IPS DF 6.9 (cell line): ENCODE results near the gene ZSWIM6.

Experiments
- DNase-seq: peaks from one replicate; pipeline ENCODE4 v3.0.0-alpha.2; 2013; ENCODE audit warnings: low read depth, low spot score
- H3K27ac ChIP-seq: one replicate; pipeline ENCODE4 v1.5.1; 2013; ENCODE audit warnings: low read length, control low read depth
- H3K27me3 ChIP-seq: 2 replicates; pipeline ENCODE4 v1.6.1; 2013; ENCODE audit warnings: mild to moderate bottlenecking, low read length; ENCODE audit not compliant: control insufficient read depth, insufficient read depth
- H3K36me3 ChIP-seq: 2 replicates; pipeline ENCODE4 v1.6.1; 2013; ENCODE audit warnings: low read length; ENCODE audit not compliant: control insufficient read depth, insufficient read depth
- H3K4me1 ChIP-seq: 2 replicates; pipeline ENCODE4 v1.6.1; 2013; ENCODE audit warnings: low read length; ENCODE audit not compliant: control insufficient read depth, insufficient read depth
- H3K4me3 ChIP-seq: 2 replicates; pipeline ENCODE4 v1.5.1; 2013; ENCODE audit warnings: mild to moderate bottlenecking, low read length
- H3K9me3 ChIP-seq: 2 replicates; pipeline ENCODE4 v1.6.1; 2013; ENCODE audit warnings: low read length, inconsistent platforms; ENCODE audit not compliant: control insufficient read depth, insufficient read depth
- WGBS: extraction: QIAGEN DNeasy Blood & Tissue Kit; methylation state at CpG from one replicate; pipeline ENCODE4 v1.1.7; 2013; ENCODE audit warnings: mixed read lengths, missing lambda C conversion rate; ENCODE audit not compliant: insufficient read length, insufficient coverage; 5-methylcytosine and 5-hydroxymethylcytosine counted together

ZSWIM6 gene

GRCh38 chr5:61363401-61364114, 31.5 kb downstream of the ZSWIM6 start:
- no peaks in the 10 kb centered on the region for H3K27me3 ChIP-seq
- H3K36me3 ChIP-seq, result no peaks in the 10 kb centered on the region
- H3K4me1 ChIP-seq, result peaks cover 2% of the 10 kb centered on the region; the same call in 1 of the 2 replicates
- DNase-seq, result no peak
- H3K4me3 ChIP-seq, result no peak overlapping the region
- no CpG with 5 or more reads among the region's 3 CpGs for WGBS
- no peaks in the 10 kb centered on the region for H3K9me3 ChIP-seq
- H3K27ac ChIP-seq, result no peak overlapping the region

GRCh38 chr5:61366497-61367240, 34.6 kb downstream of the ZSWIM6 start:
- Histone ChIP-seq H3K4me1 (no peaks in the 10 kb centered on the region), H3K27me3 (no peaks in the 10 kb centered on the region), H3K36me3 (no peaks in the 10 kb centered on the region), H3K4me3 (no peak overlapping the region), H3K9me3 (no peaks in the 10 kb centered on the region), H3K27ac (no peak overlapping the region)
- WGBS, result no CpG with 5 or more reads among the region's 7 CpGs
- DNase-seq, result no peak

GRCh38 chr5:61370506-61370905, 38.4 kb downstream of the ZSWIM6 start:
- Histone ChIP-seq H3K36me3 (no peaks in the 10 kb centered on the region), H3K27ac (no peak overlapping the region), H3K4me1 (no peaks in the 10 kb centered on the region), H3K4me3 (no peak overlapping the region), H3K9me3 (no peaks in the 10 kb centered on the region), H3K27me3 (no peaks in the 10 kb centered on the region)
- DNase-seq, result no peak
- no CpG with 5 or more reads among the region's 2 CpGs for WGBS

- no peak overlapping the region for H3K27ac ChIP-seq
- WGBS, result 76% methylated on average over 2 of the region's 5 CpGs
- DNase-seq, result no peak
- H3K27me3 ChIP-seq, result no peaks in the 10 kb centered on the region
- H3K36me3 ChIP-seq, result no peaks in the 10 kb centered on the region
- H3K9me3 ChIP-seq, result no peaks in the 10 kb centered on the region
- H3K4me1 ChIP-seq, result no peaks in the 10 kb centered on the region
- H3K4me3 ChIP-seq, result no peak overlapping the region
Observed at GRCh38 chr5:61371474-61371873, 39.4 kb downstream of the ZSWIM6 start.

- no peak for DNase-seq
- H3K4me1 ChIP-seq, result no peaks in the 10 kb centered on the region
- H3K27me3 ChIP-seq, result no peaks in the 10 kb centered on the region
- no peaks in the 10 kb centered on the region for H3K36me3 ChIP-seq
- H3K9me3 ChIP-seq, result no peaks in the 10 kb centered on the region
- WGBS, result no CpG with 5 or more reads among the region's 2 CpGs
- H3K4me3 ChIP-seq, result no peak overlapping the region
- H3K27ac ChIP-seq, result no peak overlapping the region
Observed at GRCh38 chr5:61379677-61380076, 47.6 kb downstream of the ZSWIM6 start.

GRCh38 chr5:61381968-61382367, 49.9 kb downstream of the ZSWIM6 start:
- no peak overlapping the region for H3K27ac ChIP-seq
- H3K9me3 ChIP-seq, result no peaks in the 10 kb centered on the region
- no CpG with 5 or more reads among the region's 2 CpGs for WGBS
- H3K4me1 ChIP-seq, result no peaks in the 10 kb centered on the region
- no peaks in the 10 kb centered on the region for H3K36me3 ChIP-seq
- H3K4me3 ChIP-seq, result no peak overlapping the region
- DNase-seq, result no peak
- H3K27me3 ChIP-seq, result no peaks in the 10 kb centered on the region

- Histone ChIP-seq H3K4me3 (no peak overlapping the region), H3K36me3 (no peaks in the 10 kb centered on the region), H3K4me1 (no peaks in the 10 kb centered on the region), H3K9me3 (no peaks in the 10 kb centered on the region), H3K27ac (no peak overlapping the region), H3K27me3 (no peaks in the 10 kb centered on the region)
- no CpG with 5 or more reads among the region's 3 CpGs for WGBS
- DNase-seq, result no peak
Observed at GRCh38 chr5:61385627-61386026, 53.6 kb downstream of the ZSWIM6 start.

GRCh38 chr5:61386045-61386800, 54.2 kb downstream of the ZSWIM6 start:
- DNase-seq, result no peak
- no peaks in the 10 kb centered on the region for H3K27me3 ChIP-seq
- no peaks in the 10 kb centered on the region for H3K4me1 ChIP-seq
- WGBS, result no CpG with 5 or more reads among the region's 2 CpGs
- no peaks in the 10 kb centered on the region for H3K36me3 ChIP-seq
- no peaks in the 10 kb centered on the region for H3K9me3 ChIP-seq
- no peak overlapping the region for H3K27ac ChIP-seq
- no peak overlapping the region for H3K4me3 ChIP-seq

GRCh38 chr5:61389609-61390008, 57.6 kb downstream of the ZSWIM6 start:
- Histone ChIP-seq H3K9me3 (no peaks in the 10 kb centered on the region), H3K27ac (no peak overlapping the region), H3K4me3 (no peak overlapping the region), H3K27me3 (no peaks in the 10 kb centered on the region), H3K4me1 (no peaks in the 10 kb centered on the region), H3K36me3 (no peaks in the 10 kb centered on the region)
- no peak for DNase-seq
- no CpG with 5 or more reads among the region's 3 CpGs for WGBS

GRCh38 chr5:61394078-61394704, 62.1 kb downstream of the ZSWIM6 start:
- H3K27ac ChIP-seq, result no peak overlapping the region
- WGBS, result no CpG with 5 or more reads among the region's 1 CpG
- H3K4me3 ChIP-seq, result no peak overlapping the region
- H3K9me3 ChIP-seq, result no peaks in the 10 kb centered on the region
- H3K36me3 ChIP-seq, result no peaks in the 10 kb centered on the region
- DNase-seq, result no peak
- H3K4me1 ChIP-seq, result no peaks in the 10 kb centered on the region
- no peaks in the 10 kb centered on the region for H3K27me3 ChIP-seq
